GM12872 (cell line): Measurements from ENCODE around the gene SAA4.

ENCODE experiments used
- TF ChIP-seq, protein P1 (sequence below): IDR thresholded peaks from 3 replicates; pipeline ENCODE4 v1.5.1; 2011; ENCODE audit warnings: low read depth, mild to moderate bottlenecking, low read length, moderate library complexity; ENCODE audit not compliant: insufficient read depth

The SAA4 gene

GRCh38 chr11:18253233-18253632 lies 16.6 kb upstream of the SAA4 start:
- TF ChIP-seq, protein P1, sequence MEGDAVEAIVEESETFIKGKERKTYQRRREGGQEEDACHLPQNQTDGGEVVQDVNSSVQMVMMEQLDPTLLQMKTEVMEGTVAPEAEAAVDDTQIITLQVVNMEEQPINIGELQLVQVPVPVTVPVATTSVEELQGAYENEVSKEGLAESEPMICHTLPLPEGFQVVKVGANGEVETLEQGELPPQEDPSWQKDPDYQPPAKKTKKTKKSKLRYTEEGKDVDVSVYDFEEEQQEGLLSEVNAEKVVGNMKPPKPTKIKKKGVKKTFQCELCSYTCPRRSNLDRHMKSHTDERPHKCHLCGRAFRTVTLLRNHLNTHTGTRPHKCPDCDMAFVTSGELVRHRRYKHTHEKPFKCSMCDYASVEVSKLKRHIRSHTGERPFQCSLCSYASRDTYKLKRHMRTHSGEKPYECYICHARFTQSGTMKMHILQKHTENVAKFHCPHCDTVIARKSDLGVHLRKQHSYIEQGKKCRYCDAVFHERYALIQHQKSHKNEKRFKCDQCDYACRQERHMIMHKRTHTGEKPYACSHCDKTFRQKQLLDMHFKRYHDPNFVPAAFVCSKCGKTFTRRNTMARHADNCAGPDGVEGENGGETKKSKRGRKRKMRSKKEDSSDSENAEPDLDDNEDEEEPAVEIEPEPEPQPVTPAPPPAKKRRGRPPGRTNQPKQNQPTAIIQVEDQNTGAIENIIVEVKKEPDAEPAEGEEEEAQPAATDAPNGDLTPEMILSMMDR: no peak

DNA sequence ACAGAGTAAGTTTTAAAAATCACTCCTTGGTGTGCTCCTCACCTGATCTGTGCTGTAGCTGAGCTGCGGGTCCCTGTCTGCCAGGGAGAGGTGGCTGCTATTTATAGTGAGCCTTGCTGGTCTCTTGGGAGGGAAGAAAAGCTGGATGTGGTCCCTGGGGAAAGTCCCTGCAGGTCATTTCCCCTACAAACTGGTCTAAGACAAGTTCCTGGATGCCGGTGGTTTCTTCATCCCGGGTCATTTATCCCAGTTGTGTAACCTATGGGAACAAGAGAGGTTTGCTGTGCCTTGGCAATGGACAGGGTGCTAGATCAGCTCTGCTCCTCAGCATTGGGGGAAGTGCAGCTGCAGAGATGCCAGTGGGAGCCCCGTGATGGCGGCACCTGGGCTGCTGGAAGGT lies 12.0 kb upstream of the SAA4 start, which contains the start of gene SAA2:
Gene SAA2 (minus strand): TSS at position 108 of the 400 bp plus-strand sequence. CDS start 657 bp downstream, outside the sequence.
- TF ChIP-seq, protein P1: no peak

DNA sequence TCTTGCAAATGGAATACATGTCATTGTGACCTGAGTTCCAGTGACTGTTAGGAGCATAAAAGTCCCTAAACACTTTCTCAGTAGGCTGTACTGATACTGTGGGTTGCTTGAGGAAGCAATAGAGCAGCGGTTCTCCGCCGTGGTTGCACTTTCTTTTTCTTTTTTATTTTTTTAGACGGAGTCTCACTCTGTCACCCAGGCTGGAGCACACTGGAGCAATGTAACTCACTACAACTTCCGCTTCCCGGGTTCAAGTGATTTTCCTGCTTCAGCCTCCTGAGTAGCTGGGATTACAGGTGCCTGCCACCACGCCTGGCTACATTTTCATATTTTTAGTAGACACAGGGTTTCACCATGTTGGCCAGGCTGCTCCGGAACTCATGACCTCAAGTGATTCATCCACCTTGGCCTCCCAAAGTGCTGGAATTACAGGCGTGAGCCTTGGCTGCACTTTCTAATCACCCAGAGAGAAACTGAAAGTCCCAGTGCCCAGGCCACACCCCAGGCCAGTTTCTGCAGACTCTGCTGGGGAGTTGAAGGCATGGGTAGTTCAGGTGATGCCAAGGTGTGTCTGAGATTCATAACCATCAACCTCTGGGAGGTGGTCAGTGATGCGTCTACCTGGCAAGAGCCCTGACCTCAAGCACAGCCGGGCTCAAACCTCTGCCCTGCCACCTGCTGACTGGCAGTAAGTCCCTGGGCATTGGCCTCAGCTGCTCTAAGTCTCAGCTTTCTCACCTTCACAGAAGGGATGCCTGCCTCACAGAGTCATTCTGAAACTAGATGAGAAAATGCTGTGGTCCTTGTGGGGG lies 10.0 kb upstream of the SAA4 start:
- TF ChIP-seq, protein P1: 0 out of 3 replicates have a peak, but pooled peaks have one; percentile 19

GRCh38 chr11:18245396-18245795 lies 8.8 kb upstream of the SAA4 start:
- TF ChIP-seq, protein P1: no peak

GRCh38 chr11:18243783-18244362 lies 7.3 kb upstream of the SAA4 start:
- TF ChIP-seq, protein P1: peak; percentile 94

GRCh38 chr11:18239655-18240054 lies 3.1 kb upstream of the SAA4 start:
- TF ChIP-seq, protein P1: no peak

GRCh38 chr11:18235394-18236334 lies 938 bp downstream of the SAA4 start:
- TF ChIP-seq, protein P1: no peak
